A549 (cell line): ENCODE results near the gene POLR3A.

Experiments
- EHF ChIP-seq: fragments of 250-450 bp; sonication (Bioruptor Pico); IDR thresholded peaks from 2 replicates; pipeline ENCODE4 v1.5.0; 2020; ENCODE audit warnings: mild to moderate bottlenecking
- ESRRA ChIP-seq: fragments of 150-350 bp; IDR thresholded peaks from 2 replicates; pipeline ENCODE4 v1.6.1; 2014; ENCODE audit warnings: mild to moderate bottlenecking, low read length, borderline replicate concordance
- FOSL2 ChIP-seq, 2 experiments: fragments of 450-650 bp in 1 of 2; fragments of >200 bp in 1 of 2; sonication (Bioruptor Twin) in 1 of 2; formaldehyde crosslinking; IDR thresholded peaks; 2 replicates each; pipeline versions ENCODE4 v1.5.0 to v1.6.1; 2016 to 2020; ENCODE audit warnings: mild to moderate bottlenecking in 1 of 2, moderate library complexity in 1 of 2
- PHF8 ChIP-seq: fragments of 200-600 bp; sonication (generic); IDR thresholded peaks from 2 replicates; pipeline ENCODE4 v1.6.1; 2016; ENCODE audit warnings: low read depth, mild to moderate bottlenecking, antibody characterized with exemption, moderate library complexity, borderline replicate concordance
- POLR2A ChIP-seq: IDR thresholded peaks from 2 replicates; pipeline ENCODE4 v1.6.1; 2012; ENCODE audit warnings: mild to moderate bottlenecking, low read length
- RAD21 ChIP-seq, 2 experiments: fragments of >200 bp in 1 of 2; sonication (Bioruptor Twin) in 1 of 2; formaldehyde crosslinking in 1 of 2; IDR thresholded peaks in 1 of 2; conservative IDR thresholded peaks in 1 of 2; 2 replicates in 1 of 2; 3 replicates in 1 of 2; pipeline ENCODE4 v1.6.1; 2012 to 2018; ENCODE audit warnings: inconsistent platforms in 1 of 2
- RCOR1 ChIP-seq: fragments of 150-350 bp; IDR thresholded peaks from 2 replicates; pipeline ENCODE4 v1.6.1; 2014; ENCODE audit warnings: antibody characterized with exemption, low read length, low read depth
- TF ChIP-seq, protein P1 (sequence below): fragments of >200 bp; sonication (Bioruptor Twin); formaldehyde crosslinking; IDR thresholded peaks from 3 replicates; pipeline ENCODE4 v1.5.1; 2016
- TF ChIP-seq, protein P2 (sequence below): fragments of 200-600 bp; sonication (generic); IDR thresholded peaks from 2 replicates; pipeline ENCODE4 v1.6.1; 2016; ENCODE audit warnings: antibody characterized with exemption, mild to moderate bottlenecking, moderate library complexity

DNA sequence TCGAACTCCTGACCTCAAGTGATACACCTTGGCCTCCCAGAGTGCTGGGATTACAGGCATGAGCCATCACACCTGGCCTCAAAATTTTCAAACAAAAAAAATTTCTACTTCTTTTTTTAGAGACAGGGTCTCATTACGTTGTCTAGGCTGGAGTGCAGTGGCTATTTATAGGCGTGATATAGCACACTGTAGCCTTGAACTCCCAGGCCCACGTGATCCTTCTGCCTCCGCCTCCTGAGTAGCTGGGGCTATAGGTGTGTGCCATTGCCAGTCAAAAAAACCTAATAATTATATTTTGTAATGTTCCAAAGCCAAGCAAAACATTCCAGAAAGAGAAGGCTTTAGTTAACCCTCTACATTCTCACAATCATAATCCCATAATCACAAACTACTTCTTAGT is 13.8 kb downstream of the POLR3A start:
- TF ChIP-seq, protein P1, sequence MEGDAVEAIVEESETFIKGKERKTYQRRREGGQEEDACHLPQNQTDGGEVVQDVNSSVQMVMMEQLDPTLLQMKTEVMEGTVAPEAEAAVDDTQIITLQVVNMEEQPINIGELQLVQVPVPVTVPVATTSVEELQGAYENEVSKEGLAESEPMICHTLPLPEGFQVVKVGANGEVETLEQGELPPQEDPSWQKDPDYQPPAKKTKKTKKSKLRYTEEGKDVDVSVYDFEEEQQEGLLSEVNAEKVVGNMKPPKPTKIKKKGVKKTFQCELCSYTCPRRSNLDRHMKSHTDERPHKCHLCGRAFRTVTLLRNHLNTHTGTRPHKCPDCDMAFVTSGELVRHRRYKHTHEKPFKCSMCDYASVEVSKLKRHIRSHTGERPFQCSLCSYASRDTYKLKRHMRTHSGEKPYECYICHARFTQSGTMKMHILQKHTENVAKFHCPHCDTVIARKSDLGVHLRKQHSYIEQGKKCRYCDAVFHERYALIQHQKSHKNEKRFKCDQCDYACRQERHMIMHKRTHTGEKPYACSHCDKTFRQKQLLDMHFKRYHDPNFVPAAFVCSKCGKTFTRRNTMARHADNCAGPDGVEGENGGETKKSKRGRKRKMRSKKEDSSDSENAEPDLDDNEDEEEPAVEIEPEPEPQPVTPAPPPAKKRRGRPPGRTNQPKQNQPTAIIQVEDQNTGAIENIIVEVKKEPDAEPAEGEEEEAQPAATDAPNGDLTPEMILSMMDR = no peak
- TF ChIP-seq EHF (CRISPR knock-in tag) (no peak), RCOR1 (no peak), ESRRA (no peak), FOSL2 (IDR thresholded peaks at IDR 0.05) (no peak), FOSL2 (CRISPR knock-in tag; IDR thresholded peaks at IDR 0.05) (no peak), POLR2A (no peak), PHF8 (no peak), RAD21 (conservative IDR thresholded peaks at IDR 0.05 in 1 of 2, IDR thresholded peaks at IDR 0.05 in 1 of 2) (no peak)
- TF ChIP-seq, protein P2, sequence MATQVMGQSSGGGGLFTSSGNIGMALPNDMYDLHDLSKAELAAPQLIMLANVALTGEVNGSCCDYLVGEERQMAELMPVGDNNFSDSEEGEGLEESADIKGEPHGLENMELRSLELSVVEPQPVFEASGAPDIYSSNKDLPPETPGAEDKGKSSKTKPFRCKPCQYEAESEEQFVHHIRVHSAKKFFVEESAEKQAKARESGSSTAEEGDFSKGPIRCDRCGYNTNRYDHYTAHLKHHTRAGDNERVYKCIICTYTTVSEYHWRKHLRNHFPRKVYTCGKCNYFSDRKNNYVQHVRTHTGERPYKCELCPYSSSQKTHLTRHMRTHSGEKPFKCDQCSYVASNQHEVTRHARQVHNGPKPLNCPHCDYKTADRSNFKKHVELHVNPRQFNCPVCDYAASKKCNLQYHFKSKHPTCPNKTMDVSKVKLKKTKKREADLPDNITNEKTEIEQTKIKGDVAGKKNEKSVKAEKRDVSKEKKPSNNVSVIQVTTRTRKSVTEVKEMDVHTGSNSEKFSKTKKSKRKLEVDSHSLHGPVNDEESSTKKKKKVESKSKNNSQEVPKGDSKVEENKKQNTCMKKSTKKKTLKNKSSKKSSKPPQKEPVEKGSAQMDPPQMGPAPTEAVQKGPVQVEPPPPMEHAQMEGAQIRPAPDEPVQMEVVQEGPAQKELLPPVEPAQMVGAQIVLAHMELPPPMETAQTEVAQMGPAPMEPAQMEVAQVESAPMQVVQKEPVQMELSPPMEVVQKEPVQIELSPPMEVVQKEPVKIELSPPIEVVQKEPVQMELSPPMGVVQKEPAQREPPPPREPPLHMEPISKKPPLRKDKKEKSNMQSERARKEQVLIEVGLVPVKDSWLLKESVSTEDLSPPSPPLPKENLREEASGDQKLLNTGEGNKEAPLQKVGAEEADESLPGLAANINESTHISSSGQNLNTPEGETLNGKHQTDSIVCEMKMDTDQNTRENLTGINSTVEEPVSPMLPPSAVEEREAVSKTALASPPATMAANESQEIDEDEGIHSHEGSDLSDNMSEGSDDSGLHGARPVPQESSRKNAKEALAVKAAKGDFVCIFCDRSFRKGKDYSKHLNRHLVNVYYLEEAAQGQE = no peak
